K562 (cell line): Measurements from ENCODE around the gene MDH2. TPM values are rescaled to one million over a fixed set of nuclear protein-coding genes. Genes with fewer than 3 reads are reported as not detected.
A peak's percentile ranks its signal among the peaks of the same experiment; 100 is the strongest.

ENCODE experiments used
- ATAC-seq: fragments of 200-7000 bp; cut with Tn5 transposase; 3 replicates; pipeline ENCODE4 v1.9.1; 2020; ENCODE audit warnings: moderate library complexity
- BruUV-seq: library from RNA; stranded (reverse); fragments of 400-500 nt; replicated peaks from 2 replicates; lab custom pipeline; 2021; lab: Mats Ljungman, UMichigan
- CTCF ChIA-PET: fragments of 300-600 bp; formaldehyde crosslinking; extraction: SDS; loops from one replicate; lab custom pipeline; 2021; ENCODE audit warnings: low intra/inter-chr PET ratio; lab: Yijun Ruan, JAX
- POLR2A ChIA-PET: fragments of 300-600, 350-650 bp; sonication (Branson Sonifier 250); formaldehyde crosslinking; extraction: SDS; loops from one replicate; lab custom pipeline; 2021; ENCODE audit warnings: antibody characterized with exemption, inconsistent platforms; lab: Yijun Ruan, JAX
- DNase-seq, 4 experiments: peaks; one replicate each; pipeline versions ENCODE4 v3.0.0 to v3.0.0-alpha.2; 2011 to 2018; ENCODE audit warnings: low spot score in 3 of 4, mixed read lengths in 3 of 4; ENCODE audit errors: extremely low read depth in 1 of 4
- FAIRE-seq: peaks from 2 replicates; lab custom pipeline; 2011; peaks lifted over from hg19 to GRCh38; lab: Jason Lieb, UNC
- H2AFZ ChIP-seq: 2 replicates; pipeline ENCODE4 v1.6.0; 2011; ENCODE audit warnings: low read depth, low read length, control low read depth, inconsistent platforms
- H3K27ac ChIP-seq: fragments of 200-600 bp; 3 replicates; pipeline ENCODE4 v1.8.0; 2011; ENCODE audit warnings: low read depth, mild to moderate bottlenecking, control low read depth, inconsistent platforms, low read length, moderate library complexity, mixed read lengths; ENCODE audit errors: extremely low read depth
- H3K27me3 ChIP-seq, 2 experiments: fragments of 300-600 bp in 1 of 2; 2 replicates in 1 of 2; 3 replicates in 1 of 2; pipeline versions ENCODE4 v1.6.0 to v1.8.0; 2011; ENCODE audit warnings: inconsistent platforms in 2 of 2, low read length in 2 of 2, mild to moderate bottlenecking in 1 of 2, mixed read lengths in 1 of 2, moderate library complexity in 1 of 2; ENCODE audit not compliant: control insufficient read depth in 2 of 2, insufficient read depth in 2 of 2
- H3K36me3 ChIP-seq: fragments of 300-600 bp; 3 replicates; pipeline ENCODE4 v1.8.0; 2011; ENCODE audit warnings: mild to moderate bottlenecking, low read length, inconsistent platforms; ENCODE audit not compliant: control insufficient read depth, insufficient read depth
- H3K4me1 ChIP-seq, 2 experiments: fragments of 200-600 bp in 1 of 2; replicated peaks in 1 of 2; 2 replicates in 1 of 2; 3 replicates in 1 of 2; pipeline versions ENCODE4 v1.5.1 to v1.8.0; 2011; ENCODE audit warnings: inconsistent platforms in 2 of 2, low read length in 2 of 2, mild to moderate bottlenecking in 1 of 2, mixed read lengths in 1 of 2, moderate library complexity in 1 of 2; ENCODE audit not compliant: control insufficient read depth in 2 of 2, insufficient read depth in 2 of 2
- H3K4me2 ChIP-seq: 2 replicates; pipeline ENCODE4 v1.6.1; 2011; ENCODE audit warnings: low read length, control low read depth, inconsistent platforms, mixed read lengths; ENCODE audit not compliant: insufficient read depth
- H3K4me3 ChIP-seq: fragments of 200-600 bp; sonication (generic), shearing (Covaris generic); 2 replicates; pipeline ENCODE4 v1.5.1; 2016; ENCODE audit warnings: control low read depth, inconsistent platforms
- H3K79me2 ChIP-seq: fragments of 200-600 bp; 3 replicates; pipeline ENCODE4 v1.8.0; 2011; ENCODE audit warnings: low read length, inconsistent platforms; ENCODE audit not compliant: control insufficient read depth, insufficient read depth
- H3K9ac ChIP-seq, 2 experiments: 2 replicates each; pipeline versions ENCODE4 v1.6.0 to v1.6.1; 2011; ENCODE audit warnings: low read depth in 2 of 2, low read length in 2 of 2, control low read depth in 1 of 2, inconsistent platforms in 1 of 2, mild to moderate bottlenecking in 1 of 2, mixed read lengths in 1 of 2; ENCODE audit not compliant: insufficient read depth in 1 of 2
- H3K9me1 ChIP-seq: one replicate; pipeline ENCODE4 v1.6.0; 2011; ENCODE audit warnings: inconsistent platforms, mild to moderate bottlenecking, low read length, moderate library complexity; ENCODE audit not compliant: control insufficient read depth, insufficient read depth
- H3K9me3 ChIP-seq: replicated peaks from 2 replicates; pipeline ENCODE4 v1.5.1; 2011; ENCODE audit warnings: low read depth, low read length, inconsistent platforms; ENCODE audit not compliant: control insufficient read depth, insufficient read depth
- H4K20me1 ChIP-seq: replicated peaks from 2 replicates; pipeline ENCODE4 v1.6.1; 2011; ENCODE audit warnings: low read length, inconsistent platforms, mixed read lengths; ENCODE audit not compliant: control insufficient read depth, insufficient read depth
- EHMT2 ChIP-seq: fragments of 450-650 bp; IDR thresholded peaks from 2 replicates; pipeline ENCODE4 v1.6.1; 2018; ENCODE audit warnings: antibody characterized with exemption
- KDM2B ChIP-seq: fragments of 250-450 bp; sonication (Bioruptor Pico); IDR thresholded peaks from 2 replicates; pipeline ENCODE4 v1.8.0; 2021; ENCODE audit warnings: mild to moderate bottlenecking, moderate library complexity
- MEF2D ChIP-seq: conservative IDR thresholded peaks from 2 replicates; pipeline ENCODE4 v1.6.1; 2016; ENCODE audit warnings: low read depth, missing genetic modification characterization, missing compliant biosample characterization
- MLLT1 ChIP-seq, 2 experiments: fragments of 450-650 bp; IDR thresholded peaks; 2 replicates each; pipeline ENCODE4 v1.6.1; 2016
- POLR2G ChIP-seq: fragments of 200-400 bp; formaldehyde crosslinking; IDR thresholded peaks from 2 replicates; pipeline ENCODE4 v1.6.1; 2017; ENCODE audit warnings: low read depth, mild to moderate bottlenecking, antibody characterized with exemption, low read length, moderate library complexity
- SRF ChIP-seq, 2 experiments: fragments of 250-450, 450-650 bp in 1 of 2; sonication (Bioruptor Pico) in 1 of 2; sonication (generic) in 1 of 2; formaldehyde crosslinking; IDR thresholded peaks; 2 replicates each; pipeline versions ENCODE4 v1.5.0 to v1.5.1; 2020 to 2022; ENCODE audit warnings: mild to moderate bottlenecking in 1 of 2, missing genetic modification reagents in 1 of 2
- TGIF2 ChIP-seq: sonication (generic); formaldehyde crosslinking; IDR thresholded peaks from 2 replicates; pipeline ENCODE4 v1.8.1; 2022; ENCODE audit warnings: mild to moderate bottlenecking, missing genetic modification reagents, moderate library complexity
- TOE1 ChIP-seq, 2 experiments: fragments of 450-650 bp in 1 of 2; sonication (generic) in 1 of 2; formaldehyde crosslinking in 1 of 2; IDR thresholded peaks; 2 replicates each; pipeline versions ENCODE4 v1.7.1 to v1.8.0; 2016 to 2022; ENCODE audit warnings: borderline replicate concordance in 2 of 2, mild to moderate bottlenecking in 2 of 2, antibody characterized with exemption in 1 of 2, inconsistent platforms in 1 of 2, low read depth in 1 of 2, missing genetic modification reagents in 1 of 2, moderate library complexity in 1 of 2
- ZC3H4 ChIP-seq: sonication (generic); formaldehyde crosslinking; IDR thresholded peaks from 2 replicates; pipeline ENCODE4 v1.9.0; 2021; ENCODE audit warnings: missing genetic modification reagents, borderline replicate concordance
- ZNF780A ChIP-seq: fragments of 250-450 bp; sonication (Bioruptor Pico); IDR thresholded peaks from 2 replicates; pipeline ENCODE4 v1.5.0; 2021; ENCODE audit warnings: mild to moderate bottlenecking
- WGBS: fragments of 100-300 bp; shearing (Covaris generic); methylation state at CpG from one replicate; pipeline ENCODE4 v1.1.6; 2016; ENCODE audit warnings: low coverage, mixed read lengths; ENCODE audit not compliant: insufficient coverage; ENCODE audit errors: missing lambda C conversion rate; 5-methylcytosine and 5-hydroxymethylcytosine counted together
- in situ Hi-C: fragments of 300-500 bp; cut with MboI; formaldehyde crosslinking; loops from 4 replicates; pipeline ENCODE4 v1.15.0; 2018; ENCODE audit warnings: inconsistent platforms, mixed read lengths
- intact Hi-C: fragments of 100-400 bp; cut with micrococcal nuclease; formaldehyde crosslinking; loops from 2 replicates; pipeline ENCODE4 v1.14.2; 2022
- polyA plus RNA-seq, 8 experiments: library from polyadenylated mRNA; depleted of rRNA in 4 of 8; stranded (reverse) in 5 of 8; unstranded in 3 of 8; fragments of >200 nt; fragmentation: Nextera tagmentation in 2 of 8; fragmentation: Illumina TruSeq in 1 of 8; extraction: Ambion mirVana in 2 of 8; extraction: Trizol in 1 of 8; gene quantifications; 2 replicates each; pipeline versions ENCODE4 v1.2.1 to v1.2.3, GENCODE V29; 2011 to 2014; ENCODE audit warnings: inconsistent platforms in 1 of 8, missing spikeins in 1 of 8
- total RNA-seq, 7 experiments: library from RNA; depleted of rRNA in 6 of 7; stranded (reverse); fragments of >200 nt in 6 of 7; fragmentation: Illumina TruSeq in 2 of 7; extraction: Trizol in 2 of 7; gene quantifications; 2 replicates each; pipeline versions ENCODE4 v1.2.1 to v1.2.3, GENCODE V29; 2011 to 2021; ENCODE audit warnings: low replicate concordance in 1 of 7
- TF ChIP-seq, protein P1 (sequence below): fragments of 250-450 bp; sonication (Bioruptor Pico); IDR thresholded peaks from 2 replicates; pipeline ENCODE4 v1.5.0; 2020; ENCODE audit warnings: mild to moderate bottlenecking, borderline replicate concordance
- TF ChIP-seq, protein P2 (sequence below): fragments of 250-450 bp; sonication (Bioruptor Pico); IDR thresholded peaks from 2 replicates; pipeline ENCODE4 v1.5.0; 2021; ENCODE audit warnings: mild to moderate bottlenecking, borderline replicate concordance

Gene MDH2
- total and polyA plus RNA-seq, 9 of the 15 experiments (the other 6 are each of a cell fraction or from before 2014, with no cell fraction given): 106 to 701 (median 242) TPM

GRCh38 chr7:76047305-76047810 lies 548 bp upstream of the MDH2 start:
- peak overlapping the region; percentile 99 for H3K4me2 ChIP-seq
- H4K20me1 ChIP-seq: peaks cover 29% of the 10 kb centered on the region
- peaks cover 6% of the 10 kb centered on the region for H3K9me1 ChIP-seq
- ChIA-PET POLR2A (interaction anchor here (0.6 to 2.4 kb wide), 14 partner anchors 9 to 1887 kb away, joined by 3 to 30 read pairs (median 4); partner anchors contain the start of gene TMEM120A), CTCF (no interaction called here)
- DNase-seq (peak in 1 of 4 experiments; percentile 34), ATAC-seq (peak; percentile 0; the same call in 2 of the 3 replicates), FAIRE-seq (peak; percentile 6)
- peak overlapping the region; percentile 96 to 98 for H3K9ac ChIP-seq
- no peaks in the 10 kb centered on the region for H3K27me3 ChIP-seq
- H3K4me1 ChIP-seq: peaks cover 29 to 32% of the 10 kb centered on the region in 2 experiments
- in situ Hi-C loops: no loop called here
- H3K36me3 ChIP-seq: peaks cover 44% of the 10 kb centered on the region
- H3K9me3 ChIP-seq: no peaks in the 10 kb centered on the region
- 1% methylated on average over 21 of the region's 21 CpGs for WGBS
- H3K4me3 ChIP-seq: peak overlapping the region; percentile 87
- peaks cover 81% of the 10 kb centered on the region for H3K79me2 ChIP-seq
- H3K27ac ChIP-seq: peak overlapping the region; percentile 93
- peak overlapping the region; percentile 89 for H2AFZ ChIP-seq
- intact Hi-C loops: no loop called here
- BruUV-seq: TSS peak; percentile 90
- 0 out of 2 replicates have a peak, but pooled peaks have one; percentile 36 for TF ChIP-seq ZC3H4 (CRISPR knock-in tag)
- TF ChIP-seq, protein P1, sequence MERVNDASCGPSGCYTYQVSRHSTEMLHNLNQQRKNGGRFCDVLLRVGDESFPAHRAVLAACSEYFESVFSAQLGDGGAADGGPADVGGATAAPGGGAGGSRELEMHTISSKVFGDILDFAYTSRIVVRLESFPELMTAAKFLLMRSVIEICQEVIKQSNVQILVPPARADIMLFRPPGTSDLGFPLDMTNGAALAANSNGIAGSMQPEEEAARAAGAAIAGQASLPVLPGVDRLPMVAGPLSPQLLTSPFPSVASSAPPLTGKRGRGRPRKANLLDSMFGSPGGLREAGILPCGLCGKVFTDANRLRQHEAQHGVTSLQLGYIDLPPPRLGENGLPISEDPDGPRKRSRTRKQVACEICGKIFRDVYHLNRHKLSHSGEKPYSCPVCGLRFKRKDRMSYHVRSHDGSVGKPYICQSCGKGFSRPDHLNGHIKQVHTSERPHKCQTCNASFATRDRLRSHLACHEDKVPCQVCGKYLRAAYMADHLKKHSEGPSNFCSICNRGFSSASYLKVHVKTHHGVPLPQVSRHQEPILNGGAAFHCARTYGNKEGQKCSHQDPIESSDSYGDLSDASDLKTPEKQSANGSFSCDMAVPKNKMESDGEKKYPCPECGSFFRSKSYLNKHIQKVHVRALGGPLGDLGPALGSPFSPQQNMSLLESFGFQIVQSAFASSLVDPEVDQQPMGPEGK (CRISPR knock-in tag): no peak
- no peak for TF ChIP-seq POLR2G
- peak; percentile 24 to 62; a peak in 1 of 4 replicates for TF ChIP-seq MLLT1 (IDR thresholded peaks at IDR 0.05)
- TF ChIP-seq MEF2D (tag): no peak
- 0 out of 4 replicates have a peak, but pooled peaks of 1 of the 2 experiments have one; percentile 6 for TF ChIP-seq SRF (CRISPR knock-in tag; IDR thresholded peaks at IDR 0.05)
- TF ChIP-seq KDM2B (CRISPR knock-in tag): peak; percentile 90
- TF ChIP-seq ZNF780A (CRISPR knock-in tag): no peak
- TF ChIP-seq TOE1 (IDR thresholded peaks at IDR 0.05; ENCODE audit: borderline replicate concordance): no peak
- no peak for TF ChIP-seq TOE1 (CRISPR knock-in tag; IDR thresholded peaks at IDR 0.05; ENCODE audit: borderline replicate concordance, low read depth)
- TF ChIP-seq EHMT2: no peak
- no peak for TF ChIP-seq TGIF2 (CRISPR knock-in tag)
- TF ChIP-seq, protein P2, sequence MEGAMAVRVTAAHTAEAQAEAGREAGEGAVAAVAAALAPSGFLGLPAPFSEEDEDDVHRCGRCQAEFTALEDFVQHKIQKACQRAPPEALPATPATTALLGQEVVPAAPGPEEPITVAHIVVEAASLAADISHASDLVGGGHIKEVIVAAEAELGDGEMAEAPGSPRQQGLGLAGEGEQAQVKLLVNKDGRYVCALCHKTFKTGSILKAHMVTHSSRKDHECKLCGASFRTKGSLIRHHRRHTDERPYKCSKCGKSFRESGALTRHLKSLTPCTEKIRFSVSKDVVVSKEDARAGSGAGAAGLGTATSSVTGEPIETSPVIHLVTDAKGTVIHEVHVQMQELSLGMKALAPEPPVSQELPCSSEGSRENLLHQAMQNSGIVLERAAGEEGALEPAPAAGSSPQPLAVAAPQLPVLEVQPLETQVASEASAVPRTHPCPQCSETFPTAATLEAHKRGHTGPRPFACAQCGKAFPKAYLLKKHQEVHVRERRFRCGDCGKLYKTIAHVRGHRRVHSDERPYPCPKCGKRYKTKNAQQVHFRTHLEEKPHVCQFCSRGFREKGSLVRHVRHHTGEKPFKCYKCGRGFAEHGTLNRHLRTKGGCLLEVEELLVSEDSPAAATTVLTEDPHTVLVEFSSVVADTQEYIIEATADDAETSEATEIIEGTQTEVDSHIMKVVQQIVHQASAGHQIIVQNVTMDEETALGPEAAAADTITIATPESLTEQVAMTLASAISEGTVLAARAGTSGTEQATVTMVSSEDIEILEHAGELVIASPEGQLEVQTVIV (CRISPR knock-in tag): 0 out of 2 replicates have a peak, but pooled peaks have one; percentile 52
